Transverse colon (tissue), 3 donors: Measurements from ENCODE around the gene RGS9.

Experiments used
- EP300 ChIP-seq: sonication (generic); formaldehyde crosslinking; IDR thresholded peaks from one replicate; pipeline ENCODE4 v1.6.1; 2017; ENCODE audit warnings: antibody characterized with exemption, low read depth
- POLR2A ChIP-seq: fragments of 450-650 bp; IDR thresholded peaks from one replicate; pipeline ENCODE4 v1.6.1; 2016; ENCODE audit warnings: antibody characterized with exemption, mild to moderate bottlenecking, moderate library complexity
- TF ChIP-seq, protein P1 (sequence below), 5 experiments: fragments of 200-600 bp in 3 of 5; fragments of 450-650 bp in 2 of 5; sonication (generic) in 3 of 5; IDR thresholded peaks; 1 replicate in 2 of 5; 2 replicates in 3 of 5; pipeline ENCODE4 v1.5.1; 2016 to 2017; ENCODE audit warnings: antibody characterized with exemption in 5 of 5, inconsistent platforms in 3 of 5, mild to moderate bottlenecking in 2 of 5, moderate library complexity in 1 of 5

DNA sequence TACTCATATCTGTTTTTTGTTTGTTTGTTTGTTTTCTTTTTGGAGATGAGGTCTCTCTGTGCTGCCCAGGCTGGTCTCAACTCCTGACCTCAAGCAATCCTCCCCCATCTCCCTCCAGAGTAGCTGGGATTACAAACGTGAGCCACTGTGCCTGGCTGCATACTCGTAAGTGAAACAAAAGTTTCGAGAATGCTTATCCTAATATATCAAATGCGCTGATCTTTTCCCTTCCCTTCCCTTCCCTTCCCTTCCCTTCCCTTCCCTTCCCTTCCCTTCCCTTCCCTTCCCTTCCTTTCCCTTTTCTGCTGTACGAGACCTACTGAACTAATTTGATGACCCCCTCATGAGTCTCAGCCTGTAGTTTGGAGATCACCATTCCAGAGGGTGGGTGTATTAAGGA lies 122.1 kb downstream of the RGS9 start:
- TF ChIP-seq, protein P1, sequence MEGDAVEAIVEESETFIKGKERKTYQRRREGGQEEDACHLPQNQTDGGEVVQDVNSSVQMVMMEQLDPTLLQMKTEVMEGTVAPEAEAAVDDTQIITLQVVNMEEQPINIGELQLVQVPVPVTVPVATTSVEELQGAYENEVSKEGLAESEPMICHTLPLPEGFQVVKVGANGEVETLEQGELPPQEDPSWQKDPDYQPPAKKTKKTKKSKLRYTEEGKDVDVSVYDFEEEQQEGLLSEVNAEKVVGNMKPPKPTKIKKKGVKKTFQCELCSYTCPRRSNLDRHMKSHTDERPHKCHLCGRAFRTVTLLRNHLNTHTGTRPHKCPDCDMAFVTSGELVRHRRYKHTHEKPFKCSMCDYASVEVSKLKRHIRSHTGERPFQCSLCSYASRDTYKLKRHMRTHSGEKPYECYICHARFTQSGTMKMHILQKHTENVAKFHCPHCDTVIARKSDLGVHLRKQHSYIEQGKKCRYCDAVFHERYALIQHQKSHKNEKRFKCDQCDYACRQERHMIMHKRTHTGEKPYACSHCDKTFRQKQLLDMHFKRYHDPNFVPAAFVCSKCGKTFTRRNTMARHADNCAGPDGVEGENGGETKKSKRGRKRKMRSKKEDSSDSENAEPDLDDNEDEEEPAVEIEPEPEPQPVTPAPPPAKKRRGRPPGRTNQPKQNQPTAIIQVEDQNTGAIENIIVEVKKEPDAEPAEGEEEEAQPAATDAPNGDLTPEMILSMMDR (IDR thresholded peaks at IDR 0.05): no peak
- TF ChIP-seq EP300 (no peak), POLR2A (no peak)
